ENCODE data around the gene KRTAP10-10.
"Not testable (repeated sequence)": the region's sequence is repeated elsewhere in the genome, so short reads cannot be mapped to it uniquely, and the experiment has no call there.

DNA sequence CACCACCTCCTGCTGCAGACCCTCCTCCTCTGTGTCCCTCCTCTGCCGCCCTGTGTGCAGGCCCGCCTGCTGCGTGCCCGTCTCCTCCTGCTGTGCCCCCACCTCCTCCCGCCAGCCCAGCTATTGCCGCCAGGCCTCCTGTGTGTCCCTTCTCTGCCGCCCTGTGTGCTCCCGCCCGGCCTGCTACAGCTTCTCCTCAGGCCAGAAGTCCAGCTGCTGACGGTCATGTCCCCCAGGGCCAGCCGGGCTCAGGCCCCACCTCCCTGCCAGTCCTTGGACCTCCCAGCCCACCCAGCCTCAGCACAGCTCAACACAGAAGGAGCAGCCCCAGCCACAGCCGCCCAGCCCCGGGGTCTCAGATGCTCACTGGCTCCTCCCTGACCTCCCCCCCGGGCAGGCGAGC lies 9.3 kb upstream of the KRTAP10-10 start:
- not testable (repeated sequence) for TF ChIP-seq ZNF274 (IDR thresholded peaks at IDR 0.05; ENCODE audit: low read depth, low read length); YY1 (IDR thresholded peaks at IDR 0.05; ENCODE audit: insufficient read depth, insufficient read length); SUZ12 (IDR thresholded peaks at IDR 0.05; ENCODE audit: extremely low read depth, insufficient read depth, insufficient read length)

Measured in NT2/D1 (cell line).